GM20431 (cell line): ENCODE data around the gene SAMD11.

Experiments used
- in situ Hi-C: fragments of 300-500 bp; cut with MseI, MboI; formaldehyde crosslinking; loops from one replicate; pipeline ENCODE4 v1.15.0; 2020; ENCODE audit warnings: low sequenced_read_pairs; ENCODE audit not compliant: unreplicated experiment

SAMD11 gene

DNA sequence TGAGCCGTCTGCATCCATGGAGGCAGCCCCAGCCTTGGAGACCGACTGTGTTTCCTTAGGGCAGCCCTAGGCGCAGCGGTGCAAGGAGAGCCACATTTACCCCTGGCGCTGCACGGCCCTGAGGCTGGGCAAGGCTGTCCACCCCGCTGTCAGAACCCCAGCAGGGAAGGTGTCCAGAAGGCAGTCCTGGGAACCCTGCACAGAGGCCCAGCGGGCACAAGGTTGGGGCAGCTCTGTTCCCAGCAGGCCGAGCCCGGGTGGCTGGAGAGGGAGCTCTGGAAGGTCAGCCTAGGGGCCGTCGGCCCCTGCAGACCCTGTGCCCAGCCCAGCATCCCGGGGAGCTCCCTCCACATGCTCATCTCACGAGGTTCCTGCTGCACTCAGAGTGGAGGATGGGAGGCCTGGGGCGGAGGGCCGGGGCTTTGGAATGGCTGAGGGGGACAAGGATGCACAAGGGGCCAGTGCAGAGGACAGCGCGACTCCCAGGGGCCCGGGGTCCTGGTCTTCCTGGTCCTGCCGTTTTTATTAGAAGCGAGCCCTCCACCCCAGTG, 19.9 kb upstream of the SAMD11 start:
- in situ Hi-C loops: no loop called here

DNA sequence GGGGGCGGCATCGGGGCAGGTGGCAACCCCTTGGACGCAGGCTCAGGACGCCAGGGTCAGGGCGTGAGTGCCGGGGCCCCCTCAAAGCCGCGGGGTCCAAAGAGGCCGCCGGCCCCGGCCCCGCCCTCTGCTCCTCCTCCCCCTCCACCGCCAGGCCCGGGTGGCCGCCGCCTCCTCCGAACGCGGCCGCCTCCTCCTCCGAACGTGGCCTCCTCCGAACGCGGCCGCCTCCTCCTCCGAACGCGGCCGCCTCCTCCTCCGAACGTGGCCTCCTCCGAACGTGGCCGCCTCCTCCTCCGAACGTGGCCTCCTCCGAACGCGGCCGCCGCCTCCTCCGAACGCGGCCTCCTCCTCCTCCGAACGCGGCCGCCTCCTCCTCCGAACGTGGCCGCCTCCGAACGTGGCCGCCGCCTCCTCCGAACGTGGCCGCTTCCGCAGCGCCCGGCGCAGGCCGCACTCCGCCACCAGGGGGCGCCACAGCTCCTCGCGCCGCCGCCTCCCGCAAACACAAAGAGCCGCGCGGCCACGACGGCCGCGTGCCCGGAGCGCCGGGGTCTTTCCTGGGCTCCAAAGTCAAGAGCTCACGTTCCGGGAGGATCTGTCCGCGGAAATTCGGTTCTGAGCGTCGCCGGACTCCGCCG, 19.3 kb upstream of the SAMD11 start:
- in situ Hi-C loops: no loop called here

DNA sequence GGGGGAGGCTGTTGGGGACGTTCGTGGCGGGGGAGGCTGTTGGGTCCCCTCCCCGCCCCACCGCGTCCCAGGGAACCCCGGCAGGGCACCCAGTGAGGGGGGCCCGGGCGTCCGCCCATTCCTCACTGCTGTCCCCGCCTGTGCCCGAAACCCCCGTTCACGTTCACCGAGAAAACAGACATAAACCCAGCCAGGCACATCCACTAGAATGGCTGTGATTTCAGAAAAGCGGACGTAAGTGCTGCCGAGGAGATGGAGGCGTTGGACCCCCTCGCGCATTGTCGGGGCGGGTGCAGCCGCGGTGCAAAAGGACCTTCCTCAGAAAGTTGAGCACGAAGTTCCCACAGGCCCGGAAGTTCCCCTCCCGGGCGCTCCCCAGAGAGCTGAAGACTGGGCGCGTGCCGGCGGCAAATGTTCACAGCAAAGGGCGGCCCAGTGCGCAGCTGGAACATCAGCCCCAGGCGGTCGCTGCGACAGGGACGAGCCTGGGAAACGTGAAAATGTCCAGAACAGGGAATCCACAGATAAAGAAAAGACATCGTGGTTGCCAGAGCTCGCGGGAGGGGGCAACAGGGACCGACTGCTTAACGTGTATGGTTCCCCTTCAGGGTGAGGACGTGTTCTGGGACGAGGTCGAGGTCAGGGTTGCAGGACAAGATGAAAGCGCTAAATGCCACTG, 18.5 kb upstream of the SAMD11 start:
- in situ Hi-C loops: no loop called here

DNA sequence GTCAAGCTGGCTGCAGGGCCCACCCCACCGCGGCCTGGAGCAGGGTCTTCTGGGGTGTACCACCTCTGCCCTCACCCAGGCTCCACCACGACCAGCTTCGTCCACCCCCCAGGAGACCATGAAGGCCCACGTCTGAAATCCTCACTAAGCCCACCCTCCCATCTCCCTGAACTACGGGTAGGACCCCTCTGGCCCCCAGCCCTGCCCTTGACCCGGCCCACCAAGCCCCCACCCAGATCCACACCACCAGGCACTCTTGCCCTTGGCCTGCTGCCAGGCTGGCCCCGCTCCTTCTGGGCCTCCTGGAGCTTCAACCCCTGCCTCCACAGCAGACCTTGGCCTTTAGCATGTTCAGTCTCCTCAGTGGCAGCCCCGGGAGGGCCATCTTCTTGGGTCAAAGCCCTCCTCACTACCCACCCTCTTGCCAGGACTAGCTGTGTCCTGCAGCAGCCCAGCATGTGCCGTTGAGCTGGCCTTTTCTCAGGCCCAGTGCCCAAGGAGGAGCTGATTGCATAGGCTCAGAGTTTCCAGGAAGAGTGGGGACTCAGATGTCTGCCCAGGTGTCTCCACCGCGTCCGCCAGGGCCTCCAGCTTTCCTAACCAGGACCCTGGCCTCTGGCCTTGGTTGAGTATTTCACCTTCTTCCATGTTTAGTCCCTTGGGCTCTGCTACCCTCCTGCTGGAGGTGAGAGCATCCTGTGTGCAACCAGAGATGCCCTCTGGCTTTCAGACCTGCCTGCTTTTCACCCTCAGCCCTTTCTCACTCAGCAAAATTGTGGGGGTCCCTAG, 17.7 kb upstream of the SAMD11 start:
- in situ Hi-C loops: no loop called here

DNA sequence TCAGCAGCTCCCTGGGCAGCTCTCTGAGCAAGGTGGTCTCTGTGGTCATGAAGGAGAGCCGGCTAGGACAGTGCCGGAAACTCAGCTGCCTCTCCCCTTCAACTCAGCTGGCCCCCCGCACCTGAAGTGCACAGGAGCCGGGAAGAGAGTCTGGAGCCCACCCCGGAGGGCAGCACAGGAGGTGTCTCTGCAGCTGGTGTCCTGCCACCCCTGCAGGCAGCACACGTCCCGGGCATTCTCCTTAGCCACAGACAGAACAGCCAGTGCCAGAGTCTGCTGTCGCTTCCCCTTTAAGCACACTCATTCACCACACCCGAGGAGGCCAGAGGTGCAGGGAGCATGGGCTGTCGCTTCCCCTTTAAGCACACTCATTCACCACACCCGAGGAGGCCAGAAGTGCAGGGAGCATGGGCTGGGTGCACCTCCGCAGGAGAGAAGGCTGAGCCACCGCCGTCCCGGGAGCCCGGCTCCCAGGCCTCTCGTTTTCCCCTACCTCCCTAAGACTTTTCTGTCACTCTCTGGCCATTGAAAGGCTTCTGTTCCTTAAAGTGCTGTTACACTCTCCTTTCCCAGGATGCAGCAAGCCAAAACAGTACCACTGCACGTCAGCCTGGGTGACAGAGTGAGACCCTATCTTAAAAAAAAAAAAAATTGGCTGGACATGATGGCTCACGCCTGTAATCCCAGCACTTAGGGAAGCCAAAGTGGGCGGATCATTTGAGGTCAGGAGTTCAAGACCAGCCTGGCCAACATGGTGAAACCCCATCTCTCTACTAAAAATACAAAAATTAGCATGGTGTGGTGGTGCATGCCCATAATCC, 16.9 kb upstream of the SAMD11 start:
- in situ Hi-C loops: no loop called here

DNA sequence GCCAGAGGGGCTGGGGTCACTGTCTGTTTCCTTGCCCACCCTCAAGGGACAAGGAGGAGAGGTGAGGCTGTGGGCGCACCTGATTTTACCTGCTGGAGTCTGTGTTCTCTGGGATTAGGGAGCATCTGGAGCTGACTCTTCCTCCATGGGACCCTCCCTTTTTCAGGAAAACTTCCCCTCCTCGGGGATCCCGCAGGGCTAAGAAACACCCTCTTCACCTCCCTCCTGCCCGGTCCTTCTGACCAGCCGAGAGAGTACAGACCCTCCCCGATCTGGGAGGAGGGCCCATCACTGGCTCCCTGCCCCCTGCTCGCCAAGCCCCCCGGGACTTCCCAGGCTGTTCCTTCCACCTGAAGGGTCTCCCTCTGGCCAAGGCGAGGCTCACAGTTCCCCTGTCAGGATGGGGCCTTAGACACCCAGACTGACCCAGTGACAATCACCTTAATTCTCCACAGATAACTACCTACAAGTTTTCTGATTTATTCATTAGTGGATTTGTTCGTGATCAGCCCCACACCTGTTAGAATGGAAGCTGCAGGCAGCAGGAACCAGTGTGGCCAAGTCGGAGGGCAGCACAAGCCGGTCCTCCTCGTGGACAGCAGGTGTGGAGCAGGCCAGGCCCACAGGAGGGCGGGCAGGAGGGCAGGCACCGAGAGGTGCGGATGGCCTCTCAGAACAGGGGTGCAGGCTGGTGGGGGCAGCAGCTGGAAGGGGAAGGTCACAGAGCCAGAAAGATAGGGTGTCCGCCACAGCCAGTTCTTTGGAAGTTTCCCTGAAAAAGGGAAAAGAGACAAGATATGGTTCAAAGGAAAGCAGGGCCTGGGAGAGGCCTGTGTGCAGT, 15.9 kb upstream of the SAMD11 start:
- in situ Hi-C loops: no loop called here

DNA sequence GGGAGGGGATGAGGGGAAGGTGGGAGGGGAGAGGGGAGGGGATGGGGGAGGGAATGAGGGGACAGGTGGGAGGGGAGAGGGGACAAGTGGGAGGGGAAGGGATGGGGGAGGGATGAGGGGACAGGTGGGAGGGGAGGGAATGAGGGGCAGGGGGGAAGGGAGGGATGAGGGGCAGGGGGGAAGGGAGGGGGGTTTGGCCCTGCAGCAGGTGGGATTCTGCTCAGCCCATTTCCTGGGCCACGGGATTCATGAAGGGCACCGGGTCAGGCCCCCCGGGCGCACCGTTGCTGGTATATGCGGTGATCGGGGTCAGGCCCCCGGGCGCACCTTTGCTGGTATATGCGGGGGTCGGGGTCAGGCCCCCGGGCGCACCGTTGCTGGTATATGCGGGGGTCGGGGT, 15.1 kb upstream of the SAMD11 start:
- in situ Hi-C loops: no loop called here

DNA sequence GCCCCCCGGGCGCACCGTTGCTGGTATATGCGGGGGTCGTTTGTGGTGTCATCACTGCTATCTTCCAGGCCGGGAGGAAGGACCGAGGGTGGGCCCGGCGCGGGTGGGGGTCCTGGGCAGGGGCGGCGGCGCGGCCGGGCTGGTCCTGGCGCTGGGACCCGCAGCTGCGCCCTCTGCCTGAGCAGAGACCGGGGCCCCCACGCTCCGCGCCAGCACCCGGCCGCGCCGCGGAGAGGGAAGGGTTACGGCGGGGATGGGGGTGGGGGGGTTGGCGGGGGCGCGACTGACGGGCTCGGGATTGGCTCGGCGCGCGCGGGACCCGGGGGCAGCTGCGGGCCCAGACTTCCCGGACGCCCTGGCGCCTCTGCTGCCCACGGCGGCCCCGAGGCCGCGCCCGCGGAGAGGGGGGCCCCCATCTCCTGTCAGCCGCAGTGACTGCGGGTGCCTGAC, 13.8 kb upstream of the SAMD11 start:
- in situ Hi-C loops: no loop called here

DNA sequence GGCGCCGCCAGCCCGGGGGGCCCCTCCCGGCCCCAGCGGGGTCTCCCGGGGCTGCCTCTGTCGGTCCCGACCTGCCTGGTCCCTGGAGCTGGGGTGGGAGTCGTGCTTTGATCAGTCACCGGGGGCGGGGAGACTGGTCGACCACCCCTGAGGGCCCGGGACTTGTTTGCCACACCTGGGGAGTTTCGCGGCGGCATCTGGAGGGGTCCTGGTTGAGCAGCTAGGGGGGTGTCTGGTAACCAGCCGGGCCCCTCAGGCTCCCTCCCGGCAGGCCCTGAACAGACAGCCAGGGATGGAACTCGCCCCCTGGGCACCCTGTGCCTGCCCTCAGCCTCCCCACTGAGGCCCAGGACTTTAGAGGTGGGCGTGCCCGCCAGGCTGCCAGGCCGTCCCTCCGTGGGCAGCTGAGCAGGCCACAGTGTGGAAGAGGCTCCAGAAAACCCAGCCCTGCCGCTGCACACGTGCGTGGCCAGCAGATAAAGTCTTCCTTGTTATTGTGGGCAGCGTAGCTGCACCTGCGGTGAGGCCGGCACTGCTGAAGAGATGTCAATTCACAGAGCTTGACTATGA, 13.3 kb upstream of the SAMD11 start:
- in situ Hi-C loops: no loop called here

DNA sequence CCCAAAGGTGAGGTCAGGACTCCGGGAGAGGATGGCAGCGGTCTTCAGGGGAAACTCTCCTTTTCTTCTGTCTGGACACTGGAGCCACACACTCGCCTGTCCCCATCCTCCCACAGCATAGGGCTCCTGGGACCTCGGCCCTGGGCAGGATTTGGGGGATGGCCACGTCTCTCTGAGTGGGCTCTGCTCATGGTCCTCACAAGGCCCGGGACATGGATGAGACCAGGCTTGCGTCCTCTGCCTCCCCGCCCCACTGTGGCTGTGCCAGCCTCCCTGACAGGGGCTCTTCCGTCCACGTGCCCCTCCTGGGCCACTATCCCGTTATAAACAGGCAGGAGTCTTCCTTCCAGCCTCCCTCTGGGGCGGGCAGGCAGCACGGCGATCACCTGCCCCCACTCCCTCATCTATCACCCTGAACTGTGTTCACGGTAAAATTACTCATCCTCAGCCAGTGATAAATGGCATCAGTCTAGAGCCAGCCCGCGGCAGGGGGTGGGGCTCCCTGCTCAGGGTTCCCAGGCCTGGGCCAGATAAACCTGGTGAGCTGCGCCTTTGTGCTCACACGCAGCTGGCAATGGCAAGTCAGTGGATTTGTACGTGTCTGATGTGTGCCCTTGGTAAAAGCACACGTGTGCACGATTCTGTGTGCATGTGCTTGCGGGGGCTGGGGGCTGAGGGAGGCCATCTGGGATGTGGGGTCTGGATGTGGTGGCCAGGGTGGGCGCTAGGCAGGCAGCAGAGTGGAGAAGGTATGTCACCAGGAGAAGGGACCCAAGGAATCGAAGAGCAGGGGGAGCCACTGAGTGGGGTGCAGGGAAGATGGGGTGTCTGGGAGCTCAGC, 12.6 kb upstream of the SAMD11 start:
- in situ Hi-C loops: no loop called here

DNA sequence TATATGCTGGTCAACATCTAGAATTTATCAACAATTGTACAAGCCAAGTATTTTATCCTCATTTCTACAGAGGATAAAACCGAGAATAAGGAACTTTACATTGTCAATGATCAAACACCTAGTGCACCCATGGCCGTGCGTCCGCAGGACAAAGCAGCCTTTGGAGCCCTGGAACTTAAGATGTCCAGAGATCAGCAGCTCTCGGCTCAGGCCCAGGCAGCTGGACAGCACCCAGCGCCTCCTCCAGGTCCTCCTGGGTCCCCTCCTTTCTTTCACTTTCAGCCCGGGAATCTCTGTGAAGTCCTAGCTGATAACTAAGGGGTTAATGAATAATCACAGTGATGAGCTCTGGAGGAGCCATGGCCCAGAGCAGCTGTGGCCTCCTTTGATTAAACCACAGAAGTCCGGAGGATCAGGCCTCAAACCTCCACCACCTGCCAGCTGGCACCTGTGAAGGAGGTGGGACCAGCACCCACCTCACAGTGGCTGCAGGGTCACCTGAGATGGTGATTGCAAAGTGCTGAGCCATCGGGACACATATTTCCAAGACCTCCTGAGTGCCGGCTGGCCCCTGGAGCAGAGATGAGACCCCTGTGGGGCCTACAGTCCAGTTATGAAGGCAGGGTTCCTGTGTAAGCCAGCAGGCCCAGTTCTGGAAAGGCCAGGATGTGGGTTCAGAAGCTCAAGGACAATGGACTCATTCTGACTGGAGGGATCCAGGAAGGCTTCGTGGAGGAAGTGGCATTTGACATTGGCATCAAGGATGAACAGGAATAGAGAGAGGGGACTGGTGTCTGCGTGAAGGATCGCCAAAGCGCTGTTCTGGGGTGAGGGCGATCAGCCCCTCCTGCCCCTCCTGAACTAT, 11.6 kb upstream of the SAMD11 start:
- in situ Hi-C loops: no loop called here

DNA sequence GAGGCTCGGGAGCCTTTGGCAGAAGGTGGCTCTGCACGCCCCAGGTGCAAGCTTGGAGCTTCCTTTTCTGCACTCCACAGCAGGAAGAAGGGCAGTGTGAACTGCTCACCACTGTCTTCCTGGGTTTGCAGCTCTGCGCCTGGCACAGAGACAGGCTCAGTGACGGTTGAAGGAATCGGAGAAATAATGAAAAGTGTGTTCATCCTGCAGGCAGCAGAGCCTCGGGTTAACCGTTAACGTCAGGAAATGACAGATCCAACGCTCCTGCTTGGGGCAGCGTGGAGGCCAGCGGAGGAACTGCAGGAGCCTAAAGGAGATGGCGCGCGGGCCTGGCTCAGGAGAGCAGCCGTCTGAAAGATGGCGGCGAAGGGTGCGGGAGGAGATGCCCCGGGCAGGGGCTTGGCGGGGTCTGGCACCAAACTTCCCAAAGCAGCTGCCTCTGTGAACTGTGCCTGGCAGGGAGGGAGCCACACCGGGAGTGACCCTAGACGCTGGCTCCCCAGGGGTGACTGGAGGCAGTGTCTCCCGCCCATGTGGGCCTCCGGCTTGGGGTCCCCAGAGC, 10.9 kb upstream of the SAMD11 start:
- in situ Hi-C loops: no loop called here

DNA sequence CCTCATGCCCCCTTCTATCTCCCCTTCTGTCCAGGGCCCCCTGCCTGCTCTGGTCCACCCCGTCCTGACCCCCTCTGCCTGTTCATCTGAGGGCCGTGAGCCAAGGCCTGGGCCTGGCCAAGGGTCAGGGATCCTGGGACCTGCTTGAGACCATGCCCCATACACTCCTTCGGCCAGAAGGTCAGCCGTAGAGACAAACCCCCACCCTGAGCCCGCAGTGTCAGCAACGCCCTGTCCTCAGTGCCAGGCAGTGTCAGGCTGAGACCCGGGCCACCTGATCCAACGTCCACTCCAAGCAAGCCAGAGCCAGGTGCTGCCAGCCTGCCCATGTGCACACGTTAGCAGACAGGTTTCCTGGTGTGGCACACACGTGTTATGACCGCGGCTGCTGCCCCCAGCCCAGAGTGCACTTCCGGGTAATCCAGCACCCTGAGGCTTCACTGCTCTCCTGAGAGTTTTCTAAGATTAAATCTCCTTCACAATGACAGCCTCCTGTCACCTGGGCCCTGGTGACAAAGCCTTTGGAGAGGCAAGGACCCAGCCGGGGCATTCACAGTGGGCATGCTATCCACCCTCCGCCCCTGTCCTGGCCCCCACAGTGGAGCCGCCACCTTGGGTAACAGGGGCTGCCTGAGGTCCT, 10.1 kb upstream of the SAMD11 start:
- in situ Hi-C loops: no loop called here

DNA sequence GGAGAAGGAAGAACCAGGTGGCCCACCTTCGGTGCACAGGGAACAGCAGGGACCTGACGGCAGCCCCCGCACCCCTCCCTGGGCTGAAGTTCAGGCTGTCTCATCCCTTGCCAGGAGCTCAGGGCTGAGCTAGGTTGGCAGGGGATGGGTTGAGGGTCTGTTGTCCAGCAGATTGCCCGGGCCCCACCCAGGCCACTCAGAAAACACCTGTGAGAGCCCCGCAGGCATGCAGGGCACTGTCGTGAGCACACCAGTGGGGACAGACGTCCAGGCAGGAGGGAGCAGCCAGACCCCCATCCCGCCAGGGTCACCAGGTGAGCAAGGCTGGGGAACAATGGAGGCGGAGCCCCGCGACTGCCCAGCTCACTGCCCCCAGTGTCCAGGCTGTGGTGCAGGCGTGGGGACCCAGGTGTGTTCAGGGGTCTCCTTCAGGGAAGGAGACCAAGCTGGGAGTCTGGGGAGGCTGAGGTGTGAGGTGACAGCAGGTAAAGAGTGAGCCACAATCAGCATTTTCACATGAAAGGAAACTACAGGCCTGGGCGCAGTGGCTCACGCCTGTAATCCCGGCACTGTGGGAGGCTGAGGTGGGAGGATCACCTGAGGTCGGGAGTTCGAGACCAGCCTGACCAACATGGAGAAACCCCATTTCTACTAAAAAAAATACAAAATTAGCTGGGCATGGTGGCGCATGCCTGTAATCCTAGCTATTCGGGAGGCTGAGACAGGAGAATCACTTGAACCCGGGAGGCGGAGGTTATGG, 9.4 kb upstream of the SAMD11 start:
- in situ Hi-C loops: no loop called here

DNA sequence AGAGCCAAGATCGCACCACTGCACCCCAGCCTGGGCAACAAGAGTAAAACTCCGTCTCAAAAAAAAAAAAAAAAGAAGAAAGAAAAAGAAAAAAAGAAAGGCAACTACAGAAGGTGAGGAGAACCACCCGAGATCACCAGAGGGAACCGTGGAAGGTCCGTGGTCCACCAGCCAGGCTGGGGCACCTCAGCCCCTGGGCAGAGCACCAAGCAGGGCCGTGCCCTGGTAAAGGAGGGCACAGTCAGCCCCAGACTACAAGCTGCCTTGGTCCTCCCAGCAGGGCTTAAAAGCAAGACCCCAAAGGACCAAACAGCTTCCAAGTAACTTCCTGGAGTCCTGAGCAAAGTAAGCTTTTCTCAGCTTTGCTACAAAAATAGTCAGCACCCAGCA, 8.8 kb upstream of the SAMD11 start:
- in situ Hi-C loops: no loop called here
